NCI-H146 (cell line): ENCODE results near the gene NCAPD3.
"Not testable (repeated sequence)": the region's sequence is repeated elsewhere in the genome, so short reads cannot be mapped to it uniquely, and the experiment has no call there.

Source experiments
- DNase-seq: peaks from one replicate; lab custom pipeline; 2025; lab: John Stamatoyannopoulos, UW

NCAPD3 gene

GRCh38 chr11:134131628-134132244 is 92.0 kb downstream of the NCAPD3 start:
- no peak for DNase-seq

GRCh38 chr11:134126217-134126822 is 97.4 kb downstream of the NCAPD3 start:
- no peak for DNase-seq

- no peak for DNase-seq
Measured at GRCh38 chr11:134125507-134125906, 98.3 kb downstream of the NCAPD3 start.

- no peak for DNase-seq
Measured at GRCh38 chr11:134124660-134125451, 98.9 kb downstream of the NCAPD3 start.

GRCh38 chr11:134120921-134121526 is 102.7 kb downstream of the NCAPD3 start:
- no peak for DNase-seq

- DNase-seq, result peak; percentile 49
Measured at GRCh38 chr11:134120143-134120850, 103.5 kb downstream of the NCAPD3 start.

GRCh38 chr11:134119094-134119493 is 104.7 kb downstream of the NCAPD3 start:
- no peak for DNase-seq

GRCh38 chr11:134118006-134118405 is 105.8 kb downstream of the NCAPD3 start:
- no peak for DNase-seq

- DNase-seq, result no peak
Measured at GRCh38 chr11:134116210-134116609, 107.6 kb downstream of the NCAPD3 start.

- DNase-seq, result not testable (repeated sequence)
Measured at GRCh38 chr11:134113787-134114186, 110.0 kb downstream of the NCAPD3 start.

GRCh38 chr11:134110252-134110815 is 113.4 kb downstream of the NCAPD3 start:
- no peak for DNase-seq
